ENCODE measurements around the gene MMS22L.

DNA sequence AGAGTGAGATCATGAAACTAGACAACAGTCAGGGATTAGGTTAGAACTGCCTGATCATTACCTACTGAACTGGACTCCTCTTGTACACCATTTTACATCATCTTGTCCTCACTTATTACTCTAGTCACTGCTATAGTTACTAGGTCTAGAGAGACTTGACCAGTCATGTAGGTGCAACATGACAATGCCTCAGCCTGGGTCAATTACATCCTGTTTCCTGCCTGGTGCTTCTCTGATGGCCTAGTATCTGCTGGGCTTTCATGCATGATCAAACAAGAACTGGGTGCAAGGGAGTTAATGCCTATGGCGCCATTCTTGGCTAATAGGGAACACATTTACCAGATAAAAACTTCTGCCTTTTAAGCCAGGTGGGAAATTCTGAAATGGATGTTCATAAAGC, 39.2 kb upstream of the MMS22L start:
- TF ChIP-seq EZH2 (IDR thresholded peaks at IDR 0.05) (no peak), POLR2AphosphoS5 (IDR thresholded peaks at IDR 0.05; ENCODE audit: borderline replicate concordance, low read depth, low read length) (no peak)
